Measurements from ENCODE around the gene IQGAP2. TPM values are rescaled to one million over a fixed set of nuclear protein-coding genes. Genes with fewer than 3 reads are reported as not detected.

The IQGAP2 gene
- total RNA-seq, 1 experiment from 2014 or later, result not detected

DNA sequence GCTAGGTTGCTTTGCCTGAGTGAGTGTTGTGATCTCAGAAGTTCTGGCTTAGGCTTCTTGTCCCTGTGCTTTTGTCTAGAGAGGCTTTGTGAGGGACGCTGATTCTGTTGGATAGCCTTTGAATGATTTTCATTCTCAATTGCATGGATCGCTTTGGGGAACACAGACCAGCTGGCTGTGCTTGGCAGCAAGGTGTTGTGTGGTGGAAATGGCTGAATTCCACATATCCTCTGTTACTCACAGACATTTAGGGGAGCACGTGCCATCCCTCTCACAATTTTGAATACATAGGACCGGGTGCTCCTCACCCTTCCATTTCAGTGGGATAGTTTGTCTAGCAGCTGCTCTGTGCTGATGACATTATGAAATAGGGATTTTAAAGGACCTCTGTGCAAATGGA, 76.2 kb downstream of the IQGAP2 start:
- no peaks in the 10 kb centered on the region for H3K36me3 ChIP-seq (ENCODE audit: low read depth, low read length)
- H3K4me3 ChIP-seq (ENCODE audit: low read length), result no peak overlapping the region
- H3K27ac ChIP-seq (ENCODE audit: low read length), result no peak overlapping the region
- TF ChIP-seq EZH2phosphoT487 (IDR thresholded peaks at IDR 0.05; ENCODE audit: borderline replicate concordance, low read length) (no peak), EZH2 (IDR thresholded peaks at IDR 0.05; ENCODE audit: low read length, unreplicated experiment) (no peak), CTCF (conservative IDR thresholded peaks at IDR 0.05; ENCODE audit: low read depth, low read length) (no peak)
- H3K79me2 ChIP-seq (ENCODE audit: low read length), result no peaks in the 10 kb centered on the region
- H3F3A ChIP-seq (ENCODE audit: low read length, unreplicated experiment), result no peaks in the 10 kb centered on the region
- H3K9me3 ChIP-seq (ENCODE audit: low read length), result no peaks in the 10 kb centered on the region
- CTCF ChIA-PET, result no interaction called here
- DNase-seq (no peak), ATAC-seq (no peak)
- no peak overlapping the region for H3K9ac ChIP-seq (ENCODE audit: low read length)
- H4K20me1 ChIP-seq (ENCODE audit: low read length), result no peaks in the 10 kb centered on the region
- no peaks in the 10 kb centered on the region for H3K4me1 ChIP-seq (ENCODE audit: insufficient read depth, low read length)
- H3K9me2 ChIP-seq (replicated peaks; ENCODE audit: low read length), result no peaks in the 10 kb centered on the region
- no TSS peak for BruUV-seq (replicated peaks)
- POLR2A ChIA-PET (ENCODE audit: unreplicated experiment), result no interaction called here
- peaks cover 17% of the 10 kb centered on the region for H3K27me3 ChIP-seq (ENCODE audit: low read length)
- no peak overlapping the region for H2AFZ ChIP-seq (ENCODE audit: low read length)
- no peak overlapping the region for H3K4me2 ChIP-seq (ENCODE audit: low read length)
- intact Hi-C loops (cut with micrococcal nuclease), result no loop called here

- no peak for TF ChIP-seq CTCF (conservative IDR thresholded peaks at IDR 0.05; ENCODE audit: low read depth, low read length)
- no peak for TF ChIP-seq EZH2 (IDR thresholded peaks at IDR 0.05; ENCODE audit: low read length, unreplicated experiment)
- Histone ChIP-seq H3K4me1 (ENCODE audit: insufficient read depth, low read length) (no peaks in the 10 kb centered on the region), H3K36me3 (ENCODE audit: low read depth, low read length) (no peaks in the 10 kb centered on the region), H4K20me1 (ENCODE audit: low read length) (no peaks in the 10 kb centered on the region), H3K9ac (ENCODE audit: low read length) (no peak overlapping the region), H3K9me2 (replicated peaks; ENCODE audit: low read length) (no peaks in the 10 kb centered on the region), H2AFZ (ENCODE audit: low read length) (no peak overlapping the region), H3K9me3 (ENCODE audit: low read length) (no peaks in the 10 kb centered on the region), H3F3A (ENCODE audit: low read length, unreplicated experiment) (no peaks in the 10 kb centered on the region), H3K4me2 (ENCODE audit: low read length) (no peak overlapping the region), H3K4me3 (ENCODE audit: low read length) (no peak overlapping the region), H3K27ac (ENCODE audit: low read length) (no peak overlapping the region), H3K79me2 (ENCODE audit: low read length) (no peaks in the 10 kb centered on the region), H3K27me3 (ENCODE audit: low read length) (peaks cover 22% of the 10 kb centered on the region)
- intact Hi-C loops (cut with micrococcal nuclease), result no loop called here
- DNase-seq, result no peak
- ATAC-seq, result no peak
- POLR2A ChIA-PET (ENCODE audit: unreplicated experiment), result no interaction called here
- BruUV-seq (replicated peaks), result no TSS peak
- CTCF ChIA-PET, result no interaction called here
These were observed 77.0 kb downstream of the IQGAP2 start for GRCh38 chr5:76479973-76480667.

DNA sequence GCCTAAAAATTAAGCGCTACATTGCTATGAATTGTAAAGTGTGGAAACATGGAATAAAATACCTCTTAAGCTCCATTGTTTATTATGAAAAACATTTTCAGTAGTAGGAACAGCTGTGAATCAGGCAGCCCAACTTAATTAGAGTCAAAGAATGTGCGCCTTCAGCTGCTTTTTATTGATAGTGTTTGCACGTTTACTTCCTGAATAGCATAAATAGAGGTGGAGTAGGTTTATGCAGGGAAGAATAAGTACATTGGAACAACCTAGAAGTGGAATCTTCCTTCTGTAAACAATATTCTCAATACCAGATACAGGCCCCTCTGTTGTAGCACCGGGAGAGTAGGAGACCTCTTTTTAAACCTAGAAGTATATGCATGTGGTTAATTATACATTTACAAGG, 79.9 kb downstream of the IQGAP2 start:
- ChIA-PET CTCF (no interaction called here), POLR2A (ENCODE audit: unreplicated experiment) (no interaction called here)
- BruUV-seq (replicated peaks), result no TSS peak
- no peaks in the 10 kb centered on the region for H3F3A ChIP-seq (ENCODE audit: low read length, unreplicated experiment)
- TF ChIP-seq CTCF (conservative IDR thresholded peaks at IDR 0.05; ENCODE audit: low read depth, low read length) (no peak), EZH2phosphoT487 (IDR thresholded peaks at IDR 0.05; ENCODE audit: borderline replicate concordance, low read length) (no peak), EZH2 (IDR thresholded peaks at IDR 0.05; ENCODE audit: low read length, unreplicated experiment) (no peak)
- DNase-seq (no peak), ATAC-seq (no peak)
- H3K36me3 ChIP-seq (ENCODE audit: low read depth, low read length), result no peaks in the 10 kb centered on the region
- H3K9ac ChIP-seq (ENCODE audit: low read length), result no peak overlapping the region
- no peak overlapping the region for H2AFZ ChIP-seq (ENCODE audit: low read length)
- H3K4me1 ChIP-seq (ENCODE audit: insufficient read depth, low read length), result no peaks in the 10 kb centered on the region
- intact Hi-C loops (cut with micrococcal nuclease), result no loop called here
- peaks cover 26% of the 10 kb centered on the region for H3K27me3 ChIP-seq (ENCODE audit: low read length)
- H4K20me1 ChIP-seq (ENCODE audit: low read length), result no peaks in the 10 kb centered on the region
- H3K9me2 ChIP-seq (replicated peaks; ENCODE audit: low read length), result no peaks in the 10 kb centered on the region
- no peaks in the 10 kb centered on the region for H3K9me3 ChIP-seq (ENCODE audit: low read length)
- H3K27ac ChIP-seq (ENCODE audit: low read length), result no peak overlapping the region
- H3K4me3 ChIP-seq (ENCODE audit: low read length), result no peak overlapping the region
- no peaks in the 10 kb centered on the region for H3K79me2 ChIP-seq (ENCODE audit: low read length)
- H3K4me2 ChIP-seq (ENCODE audit: low read length), result no peak overlapping the region

Measured in PC-3 (cell line).